Thyroid gland (tissue), 4 donors: ENCODE measurements around the gene KRTAP9-3. TPM values are rescaled to one million over a fixed set of nuclear protein-coding genes. Genes with fewer than 3 reads are reported as not detected.
"Not testable (repeated sequence)": the region's sequence is repeated elsewhere in the genome, so short reads cannot be mapped to it uniquely, and the experiment has no call there.

Experiments used
- DNase-seq, 2 donors: peaks; one replicate each; pipeline ENCODE4 v3.0.0-alpha.2; 2019
- H3K27ac ChIP-seq, 3 donors: fragments of 200-600 bp; sonication (generic); 1 replicate in 2 of 3; 2 replicates in 1 of 3; pipeline ENCODE4 v1.5.1; 2016 to 2019; ENCODE audit warnings: mild to moderate bottlenecking in 1 of 3, moderate library complexity in 1 of 3
- H3K27me3 ChIP-seq: fragments of 200-600 bp; sonication (generic); one replicate; pipeline ENCODE4 v1.5.1; 2019
- H3K36me3 ChIP-seq, 2 donors: fragments of 200-600 bp; sonication (generic); one replicate each; pipeline ENCODE4 v1.5.1; 2016 to 2019
- H3K4me1 ChIP-seq, 2 donors: fragments of 200-600 bp; sonication (generic); one replicate each; pipeline ENCODE4 v1.5.1; 2017 to 2019
- H3K4me3 ChIP-seq, 3 donors: fragments of 200-600 bp; sonication (generic); replicated peaks in 1 of 3; 1 replicate in 2 of 3; 2 replicates in 1 of 3; pipeline ENCODE4 v1.5.1; 2016; ENCODE audit warnings: mild to moderate bottlenecking in 1 of 3
- H3K9me3 ChIP-seq: fragments of 200-600 bp; sonication (generic); one replicate; pipeline ENCODE4 v1.5.1; 2017
- POLR2A ChIP-seq, 2 donors: fragments of 450-650 bp; IDR thresholded peaks; one replicate each; pipeline ENCODE4 v1.6.1; 2017; ENCODE audit warnings: antibody characterized with exemption in 2 of 2, mild to moderate bottlenecking in 2 of 2, moderate library complexity in 1 of 2
- whole genome bisulfite sequencing, 2 donors: methylation state at CpG; one replicate each; pipeline ENCODE4 v1.1.5; 2017; 5-methylcytosine and 5-hydroxymethylcytosine counted together
- intact Hi-C: fragments of 100-400 bp; cut with DNase I; formaldehyde crosslinking; loops from one replicate; pipeline ENCODE4 v1.15.1; 2023
- small RNA-seq: library from RNA; depleted of rRNA; stranded (forward); fragments of <200 nt; gene quantifications from one replicate; pipeline ENCODE3, GENCODE V24; 2016
- total RNA-seq, 4 donors: library from RNA; depleted of rRNA; stranded (reverse); fragments of >200 nt; gene quantifications; one replicate each; pipeline ENCODE4 v1.2.3, GENCODE V29; 2016
- TF ChIP-seq, protein P1 (sequence below), 6 experiments: fragments of 200-600 bp in 3 of 6; fragments of 450-650 bp in 3 of 6; sonication (generic) in 3 of 6; IDR thresholded peaks; one replicate each; pipeline ENCODE4 v1.5.1; 2016 to 2019; ENCODE audit warnings: antibody characterized with exemption in 6 of 6, mild to moderate bottlenecking in 2 of 6, inconsistent platforms in 1 of 6, moderate library complexity in 1 of 6

KRTAP9-3 gene
- total RNA-seq, 4 donors from 2014 or later = not detected

DNA sequence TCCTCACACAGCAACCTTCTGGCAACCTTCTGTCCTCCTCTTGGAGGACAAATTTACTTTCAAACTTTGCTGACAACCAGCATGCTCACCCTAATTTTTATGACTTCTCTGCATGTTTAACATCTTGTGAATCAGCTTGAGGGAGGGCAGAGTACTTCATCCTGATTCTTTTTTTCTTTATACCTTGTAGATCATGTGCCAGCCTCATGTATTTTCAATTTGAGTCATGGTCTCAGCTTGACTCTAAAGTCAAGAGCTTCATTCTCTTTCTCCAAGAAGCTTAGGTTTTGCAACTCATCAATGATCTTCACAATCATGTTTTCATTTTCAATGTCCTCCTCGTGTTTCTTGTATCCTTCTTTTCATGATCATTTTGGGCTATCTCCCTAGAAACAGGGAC is 39.6 kb downstream of the KRTAP9-3 start:
- intact Hi-C loops = no loop called here
- DNase-seq = no peak
- TF ChIP-seq, protein P1, sequence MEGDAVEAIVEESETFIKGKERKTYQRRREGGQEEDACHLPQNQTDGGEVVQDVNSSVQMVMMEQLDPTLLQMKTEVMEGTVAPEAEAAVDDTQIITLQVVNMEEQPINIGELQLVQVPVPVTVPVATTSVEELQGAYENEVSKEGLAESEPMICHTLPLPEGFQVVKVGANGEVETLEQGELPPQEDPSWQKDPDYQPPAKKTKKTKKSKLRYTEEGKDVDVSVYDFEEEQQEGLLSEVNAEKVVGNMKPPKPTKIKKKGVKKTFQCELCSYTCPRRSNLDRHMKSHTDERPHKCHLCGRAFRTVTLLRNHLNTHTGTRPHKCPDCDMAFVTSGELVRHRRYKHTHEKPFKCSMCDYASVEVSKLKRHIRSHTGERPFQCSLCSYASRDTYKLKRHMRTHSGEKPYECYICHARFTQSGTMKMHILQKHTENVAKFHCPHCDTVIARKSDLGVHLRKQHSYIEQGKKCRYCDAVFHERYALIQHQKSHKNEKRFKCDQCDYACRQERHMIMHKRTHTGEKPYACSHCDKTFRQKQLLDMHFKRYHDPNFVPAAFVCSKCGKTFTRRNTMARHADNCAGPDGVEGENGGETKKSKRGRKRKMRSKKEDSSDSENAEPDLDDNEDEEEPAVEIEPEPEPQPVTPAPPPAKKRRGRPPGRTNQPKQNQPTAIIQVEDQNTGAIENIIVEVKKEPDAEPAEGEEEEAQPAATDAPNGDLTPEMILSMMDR (IDR thresholded peaks at IDR 0.05) = no peak
- no peak for TF ChIP-seq POLR2A (IDR thresholded peaks at IDR 0.05)
- H3K27me3 ChIP-seq = no peaks in the 10 kb centered on the region
- H3K4me3 ChIP-seq = no peak overlapping the region
- WGBS, 2 donors = no CpG with 5 or more reads among the region's 1 CpG
- H3K36me3 ChIP-seq = no peaks in the 10 kb centered on the region
- no peaks in the 10 kb centered on the region for H3K9me3 ChIP-seq
- no peaks in the 10 kb centered on the region for H3K4me1 ChIP-seq
- H3K27ac ChIP-seq = no peak overlapping the region

DNA sequence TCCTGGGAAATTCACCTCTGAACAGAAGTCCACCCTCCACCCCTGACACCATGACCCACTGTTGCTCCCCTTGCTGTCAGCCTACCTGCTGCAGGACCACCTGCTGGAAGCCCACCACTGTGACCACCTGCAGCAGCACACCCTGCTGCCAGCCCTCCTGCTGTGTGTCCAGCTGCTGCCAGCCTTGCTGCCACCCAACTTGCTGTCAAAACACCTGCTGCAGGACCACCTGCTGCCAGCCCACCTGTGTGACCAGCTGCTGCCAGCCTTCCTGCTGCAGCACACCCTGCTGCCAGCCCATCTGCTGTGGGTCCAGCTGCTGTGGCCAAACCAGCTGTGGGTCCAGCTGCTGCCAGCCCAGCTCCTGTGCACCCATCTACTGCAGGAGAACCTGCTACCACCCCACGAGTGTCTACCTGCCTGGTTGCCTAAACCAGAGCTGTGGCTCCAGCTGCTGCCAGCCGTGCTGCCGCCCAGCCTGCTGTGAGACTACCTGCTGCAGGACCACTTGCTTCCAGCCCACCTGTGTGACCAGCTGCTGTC is 43.5 kb downstream of the KRTAP9-3 start, which contains the start of gene KRTAP9-7:
Gene KRTAP9-7 (plus strand): TSS at position 51 of the 543 bp plus-strand sequence. CDS start 0 bp downstream, at position 51.
- intact Hi-C loops = not testable (repeated sequence)

GRCh38 chr17:41278176-41278955 is 46.1 kb downstream of the KRTAP9-3 start:
- Histone ChIP-seq H3K27me3 (no peaks in the 10 kb centered on the region), H3K4me3 (no peak overlapping the region), H3K4me1 (no peaks in the 10 kb centered on the region), H3K27ac (no peak overlapping the region), H3K9me3 (no peaks in the 10 kb centered on the region), H3K36me3 (no peaks in the 10 kb centered on the region)
- intact Hi-C loops = no loop called here
- DNase-seq = no peak
- no peak for TF ChIP-seq POLR2A (IDR thresholded peaks at IDR 0.05)
- TF ChIP-seq, protein P1 (IDR thresholded peaks at IDR 0.05) = no peak
- 90 to 94% methylated on average over 3 of the region's 3 CpGs for WGBS, 2 donors

More for the DNA sequence above, 43.5 kb downstream of the KRTAP9-3 start, which contains the start of gene KRTAP9-7:
- not testable (repeated sequence) for H3K4me3 ChIP-seq, DNase-seq, H3K36me3 ChIP-seq, H3K27me3 ChIP-seq, H3K9me3 ChIP-seq, H3K27ac ChIP-seq, H3K4me1 ChIP-seq
- WGBS, 2 donors = 67 to 100% methylated on average over 1 to 3 of the region's 3 CpGs

Small RNAs within 50 kb of the gene (small RNA-seq; reads per million reads assigned to genes)
- gene KRTAP4-17P (not detected), gene KRTAP9-10P (not detected)

Other genes with a start within 250 kb of the KRTAP9-3 start
- not detected for gene KRT40, start 248.1 kb upstream of the KRTAP9-3 start, total RNA-seq
- not detected for gene KRTAP3-3, start 238.3 kb upstream of the KRTAP9-3 start, total RNA-seq
- not detected for gene KRTAP3-2, start 232.5 kb upstream of the KRTAP9-3 start, total RNA-seq
- not detected for gene KRTAP3-1, start 223.3 kb upstream of the KRTAP9-3 start, total RNA-seq
- gene KRTAP1-5, start 205.2 kb upstream of the KRTAP9-3 start, total RNA-seq = not detected
- not detected for gene KRTAP1-4, start 202.3 kb upstream of the KRTAP9-3 start, total RNA-seq
- gene KRTAP1-3, start 197.6 kb upstream of the KRTAP9-3 start, total RNA-seq = not detected
- gene KRTAP1-1, start 191.0 kb upstream of the KRTAP9-3 start, total RNA-seq = not detected
- not detected for gene KRTAP2-1, start 185.1 kb upstream of the KRTAP9-3 start, total RNA-seq
- gene KRTAP2-2, start 177.2 kb upstream of the KRTAP9-3 start, total RNA-seq = not detected
- gene KRTAP2-3, start 172.3 kb upstream of the KRTAP9-3 start, total RNA-seq = not detected
- not detected for gene KRTAP2-4, start 166.6 kb upstream of the KRTAP9-3 start, total RNA-seq
- not detected for gene KRTAP4-7, start 148.3 kb upstream of the KRTAP9-3 start, total RNA-seq
- not detected for gene KRTAP4-8, start 134.3 kb upstream of the KRTAP9-3 start, total RNA-seq
- not detected for gene KRTAP4-16, start 130.2 kb upstream of the KRTAP9-3 start, total RNA-seq
- not detected for gene KRTAP4-9, start 127.1 kb upstream of the KRTAP9-3 start, total RNA-seq
- not detected for gene KRTAP4-11, start 114.1 kb upstream of the KRTAP9-3 start, total RNA-seq
- gene KRTAP4-12, start 108.3 kb upstream of the KRTAP9-3 start, total RNA-seq = not detected
- not detected for gene KRTAP4-6, start 91.9 kb upstream of the KRTAP9-3 start, total RNA-seq
- not detected for gene KRTAP4-5, start 82.6 kb upstream of the KRTAP9-3 start, total RNA-seq
- gene KRTAP4-4, start 71.7 kb upstream of the KRTAP9-3 start, total RNA-seq = not detected
- gene KRTAP4-3, start 64.2 kb upstream of the KRTAP9-3 start, total RNA-seq = not detected
- gene KRTAP4-2, start 54.2 kb upstream of the KRTAP9-3 start, total RNA-seq = not detected
- not detected for gene KRTAP4-1, start 47.5 kb upstream of the KRTAP9-3 start, total RNA-seq
- not detected for gene KRTAP9-1, start 42.6 kb upstream of the KRTAP9-3 start, total RNA-seq
- gene KRTAP9-2, start 5.8 kb upstream of the KRTAP9-3 start, total RNA-seq = not detected
- gene KRTAP9-8, start 5.5 kb downstream of the KRTAP9-3 start, total RNA-seq = not detected
- gene KRTAP9-4, start 17.2 kb downstream of the KRTAP9-3 start, total RNA-seq = not detected
- gene KRTAP9-9, start 22.9 kb downstream of the KRTAP9-3 start, total RNA-seq = not detected
- not detected for gene KRTAP9-6, start 32.9 kb downstream of the KRTAP9-3 start, total RNA-seq
- not detected for gene KRTAP9-7, start 43.2 kb downstream of the KRTAP9-3 start, total RNA-seq
- not detected for gene KRTAP29-1, start 70.4 kb downstream of the KRTAP9-3 start, total RNA-seq
- gene KRTAP16-1, start 76.9 kb downstream of the KRTAP9-3 start, total RNA-seq = not detected
- not detected for gene KRTAP17-1, start 83.3 kb downstream of the KRTAP9-3 start, total RNA-seq
- not detected for gene KRT33A, start 118.4 kb downstream of the KRTAP9-3 start, total RNA-seq
- gene KRT33B, start 137.4 kb downstream of the KRTAP9-3 start, total RNA-seq = not detected
- not detected for gene KRT34, start 149.9 kb downstream of the KRTAP9-3 start, total RNA-seq
- not detected for gene KRT31, start 165.2 kb downstream of the KRTAP9-3 start, total RNA-seq
- not detected for gene KRT37, start 192.1 kb downstream of the KRTAP9-3 start, total RNA-seq
- not detected for gene KRT38, start 208.5 kb downstream of the KRTAP9-3 start, total RNA-seq
- gene KRT32, start 234.9 kb downstream of the KRTAP9-3 start, total RNA-seq = not detected
- not detected for gene KRT35, start 248.7 kb downstream of the KRTAP9-3 start, total RNA-seq